Neutrophil (primary cell): ENCODE results near the gene ATF7IP.

Experiments
- H3K27ac ChIP-seq: fragments of 200-600 bp; sonication (generic); 2 replicates; pipeline ENCODE4 v1.5.1; 2016; ENCODE audit warnings: mild to moderate bottlenecking, moderate library complexity
- H3K27me3 ChIP-seq: fragments of 200-600 bp; sonication (generic); 2 replicates; pipeline ENCODE4 v1.6.0; 2016; ENCODE audit warnings: mild to moderate bottlenecking
- H3K36me3 ChIP-seq: fragments of 200-600 bp; sonication (generic); 2 replicates; pipeline ENCODE4 v1.5.1; 2017
- H3K4me1 ChIP-seq, 2 experiments: fragments of 200-600 bp in 1 of 2; sonication (generic) in 1 of 2; 1 replicate in 1 of 2; 2 replicates in 1 of 2; pipeline versions ENCODE4 v1.5.1 to v1.6.1; 2013 to 2016; ENCODE audit warnings: low read depth in 1 of 2, low read length in 1 of 2, mild to moderate bottlenecking in 1 of 2, moderate library complexity in 1 of 2; ENCODE audit not compliant: control insufficient read depth in 1 of 2, insufficient read depth in 1 of 2
- H3K4me3 ChIP-seq, 2 experiments: fragments of 200-600 bp in 1 of 2; sonication (generic) in 1 of 2; 1 replicate in 1 of 2; 2 replicates in 1 of 2; pipeline ENCODE4 v1.5.1; 2013 to 2016; ENCODE audit warnings: low read depth in 1 of 2, low read length in 1 of 2, mild to moderate bottlenecking in 1 of 2, moderate library complexity in 1 of 2
- H3K9me3 ChIP-seq: fragments of 200-600 bp; sonication (generic); 2 replicates; pipeline ENCODE4 v1.5.1; 2016
- CTCF ChIP-seq: fragments of 200-600 bp; sonication (generic); IDR thresholded peaks from 2 replicates; pipeline ENCODE4 v1.5.1; 2016; ENCODE audit warnings: antibody characterized with exemption

ATF7IP gene

GRCh38 chr12:14454098-14454907 is 88.8 kb downstream of the ATF7IP start:
- Histone ChIP-seq H3K4me3 (no peak overlapping the region), H3K4me1 (peaks cover 21 to 37% of the 10 kb centered on the region in 2 experiments), H3K27me3 (no peaks in the 10 kb centered on the region), H3K9me3 (no peaks in the 10 kb centered on the region), H3K27ac (peak overlapping the region; percentile 63), H3K36me3 (peaks cover 41% of the 10 kb centered on the region)
- TF ChIP-seq CTCF = peak; percentile 24

GRCh38 chr12:14460212-14460841 is 94.8 kb downstream of the ATF7IP start:
- Histone ChIP-seq H3K4me1 (no peaks in the 10 kb centered on the region), H3K9me3 (no peaks in the 10 kb centered on the region), H3K27ac (no peak overlapping the region), H3K36me3 (peaks cover 62% of the 10 kb centered on the region), H3K27me3 (no peaks in the 10 kb centered on the region), H3K4me3 (no peak overlapping the region)
- TF ChIP-seq CTCF = no peak

DNA sequence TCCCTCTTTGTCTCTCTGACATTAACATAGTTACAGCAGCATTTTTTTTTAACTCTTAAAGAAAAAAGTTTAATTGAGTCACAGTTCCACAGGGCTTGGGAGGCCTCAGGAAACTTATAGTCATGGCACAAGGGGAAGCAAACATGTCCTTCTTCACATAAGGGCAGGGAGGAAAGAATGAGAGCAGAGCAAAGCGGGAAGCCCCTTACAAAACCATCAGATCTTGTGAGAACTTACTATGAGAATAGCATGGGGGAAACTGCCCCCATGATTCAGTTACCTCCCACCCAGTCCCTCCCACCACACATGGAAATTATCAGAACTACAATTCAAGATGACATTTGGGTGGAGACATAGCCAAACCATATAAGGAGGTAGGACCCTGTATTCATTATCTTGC is 106.0 kb downstream of the ATF7IP start:
- H3K27me3 ChIP-seq = no peaks in the 10 kb centered on the region
- no peak overlapping the region for H3K27ac ChIP-seq
- no peak overlapping the region for H3K4me3 ChIP-seq
- peaks cover 31% of the 10 kb centered on the region for H3K36me3 ChIP-seq
- no peaks in the 10 kb centered on the region for H3K4me1 ChIP-seq
- no peak for TF ChIP-seq CTCF
- peaks cover 8% of the 10 kb centered on the region for H3K9me3 ChIP-seq

DNA sequence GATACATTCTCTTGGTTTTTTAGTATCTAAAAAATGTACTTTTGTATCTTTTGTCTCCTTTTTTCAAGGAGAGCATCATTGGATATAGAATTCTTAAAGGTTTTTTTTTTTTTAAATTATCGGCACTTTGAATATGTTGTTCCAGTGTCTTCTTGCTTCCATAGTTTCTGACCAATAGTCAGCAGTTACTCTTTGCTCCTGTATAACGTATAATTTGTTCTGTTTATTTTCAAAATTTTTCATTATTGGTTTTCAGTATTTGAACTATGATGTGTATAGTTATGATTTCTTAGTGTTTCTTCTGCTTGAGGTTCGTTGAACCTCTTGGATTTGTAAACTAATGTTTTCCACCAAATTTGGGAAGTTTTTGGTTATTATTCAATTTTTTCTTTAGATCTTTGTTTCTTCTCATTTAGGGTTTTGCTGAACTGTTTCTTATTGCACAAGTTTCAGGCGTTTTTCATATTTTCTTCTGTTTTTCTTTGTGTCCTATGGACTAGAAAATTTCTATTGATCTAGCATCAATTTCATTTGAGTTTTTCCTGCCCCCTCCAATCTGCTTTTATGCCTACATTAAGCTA is 108.3 kb downstream of the ATF7IP start:
- Histone ChIP-seq H3K9me3 (peaks cover 8% of the 10 kb centered on the region), H3K27me3 (no peaks in the 10 kb centered on the region), H3K36me3 (peaks cover 31% of the 10 kb centered on the region), H3K4me1 (no peaks in the 10 kb centered on the region), H3K4me3 (no peak overlapping the region), H3K27ac (no peak overlapping the region)
- no peak for TF ChIP-seq CTCF

DNA sequence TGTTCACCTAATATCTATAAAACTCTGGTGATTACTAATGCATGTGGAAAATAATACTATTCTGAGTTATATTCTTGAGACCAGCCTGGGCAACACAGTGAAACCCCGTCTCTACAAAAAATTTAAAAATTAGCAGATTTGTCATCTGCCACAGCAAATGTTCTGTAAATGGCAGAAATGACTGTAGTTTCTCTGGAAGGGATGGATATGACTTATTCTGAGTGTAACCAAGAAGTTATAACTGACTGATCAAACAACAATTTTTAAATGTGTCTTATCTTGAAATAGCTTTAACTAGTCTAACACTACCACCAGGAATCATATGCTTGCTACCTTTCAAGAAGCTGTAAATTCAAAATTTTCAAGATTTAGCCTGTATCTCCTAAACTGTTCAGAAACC is 113.5 kb downstream of the ATF7IP start:
- Histone ChIP-seq H3K4me1 (no peaks in the 10 kb centered on the region), H3K27me3 (no peaks in the 10 kb centered on the region), H3K36me3 (peaks cover 71% of the 10 kb centered on the region), H3K4me3 (no peak overlapping the region), H3K9me3 (peaks cover 8% of the 10 kb centered on the region), H3K27ac (no peak overlapping the region)
- TF ChIP-seq CTCF = no peak
